ENCODE measurements around the gene TMPRSS15.

TMPRSS15 gene

GRCh38 chr21:18443085-18443484, 39.5 kb upstream of the TMPRSS15 start:
- Histone ChIP-seq H3K27ac (ENCODE audit: extremely low read depth, low read depth, low read length) (no peak overlapping the region), H3K9me3 (ENCODE audit: control insufficient read depth, insufficient read depth, low read depth, low read length) (no peaks in the 10 kb centered on the region), H3K36me3 (ENCODE audit: control insufficient read depth in 2 of 2, insufficient read depth in 1 of 2, low read length in 2 of 2) (no peaks in the 10 kb centered on the region), H3K4me1 (ENCODE audit: control insufficient read depth, insufficient read depth, low read length) (no peaks in the 10 kb centered on the region), H3K4me3 (ENCODE audit: low read depth, low read length) (no peak overlapping the region)
- TF ChIP-seq ZNF529 (tag by site-specific recombination; IDR thresholded peaks at IDR 0.05; ENCODE audit: insufficient replicate concordance): no peak
- TF ChIP-seq ZNF433 (tag by site-specific recombination; IDR thresholded peaks at IDR 0.05; ENCODE audit: low read depth): no peak
- TF ChIP-seq ZNF140 (tag by site-specific recombination; IDR thresholded peaks at IDR 0.05): no peak
- no peak for TF ChIP-seq ZNF768 (tag by site-specific recombination; IDR thresholded peaks at IDR 0.05)
- TF ChIP-seq ZNF214 (tag by site-specific recombination; IDR thresholded peaks at IDR 0.05; ENCODE audit: borderline replicate concordance): no peak
- no peak for TF ChIP-seq ZNF561 (tag by site-specific recombination; IDR thresholded peaks at IDR 0.05; ENCODE audit: borderline replicate concordance)
- no peak for TF ChIP-seq ZNF311 (tag by site-specific recombination; IDR thresholded peaks at IDR 0.05; ENCODE audit: borderline replicate concordance)
- no peak for TF ChIP-seq ZNF175 (tag by site-specific recombination; IDR thresholded peaks at IDR 0.05)
- TF ChIP-seq ZBTB11 (tag by site-specific recombination; conservative IDR thresholded peaks at IDR 0.05; ENCODE audit: low read depth): no peak
- TF ChIP-seq YY2 (tag by site-specific recombination; IDR thresholded peaks at IDR 0.05): no peak
- no peak for TF ChIP-seq ZNF830 (tag by site-specific recombination; IDR thresholded peaks at IDR 0.05; ENCODE audit: low read depth)
- no peak for TF ChIP-seq ZNF76 (tag by site-specific recombination; IDR thresholded peaks at IDR 0.05; ENCODE audit: borderline replicate concordance, low read depth)
- no peak for TF ChIP-seq SALL2 (tag by site-specific recombination; IDR thresholded peaks at IDR 0.05; ENCODE audit: borderline replicate concordance)
- no peak for TF ChIP-seq ZIC2 (tag by site-specific recombination; IDR thresholded peaks at IDR 0.05)
- no peak for TF ChIP-seq ZFP69B (tag by site-specific recombination; IDR thresholded peaks at IDR 0.05)
- ChIA-PET POLR2A (no interaction called here), CTCF (interaction anchor here (0.6 to 0.8 kb wide), 2 partner anchors 12 to 25 kb away, joined by 3 read pairs; no protein-coding TSS in a partner anchor)

GRCh38 chr21:18430341-18430740, 26.8 kb upstream of the TMPRSS15 start:
- ChIA-PET POLR2A (no interaction called here), CTCF (interaction anchor here (1.0 kb wide), 1 partner anchor 12 kb away, joined by 3 read pairs; no protein-coding TSS in a partner anchor)
- H3K9me3 ChIP-seq (ENCODE audit: control insufficient read depth, insufficient read depth, low read depth, low read length): no peaks in the 10 kb centered on the region
- no peaks in the 10 kb centered on the region for H3K36me3 ChIP-seq (ENCODE audit: control insufficient read depth in 2 of 2, insufficient read depth in 1 of 2, low read length in 2 of 2)
- H3K4me3 ChIP-seq (ENCODE audit: low read depth, low read length): no peak overlapping the region
- TF ChIP-seq ZFP3 (tag by site-specific recombination; IDR thresholded peaks at IDR 0.05; ENCODE audit: low read depth) (no peak), ZNF521 (tag by site-specific recombination; IDR thresholded peaks at IDR 0.05) (no peak), ZBTB6 (tag by site-specific recombination; IDR thresholded peaks at IDR 0.05) (no peak)
- no peaks in the 10 kb centered on the region for H3K4me1 ChIP-seq (ENCODE audit: control insufficient read depth, insufficient read depth, low read length)
- H3K27ac ChIP-seq (ENCODE audit: extremely low read depth, low read depth, low read length): no peak overlapping the region

- ChIA-PET CTCF (interaction anchor here (0.7 kb wide), 1 partner anchor 616 kb away, joined by 3 read pairs; no protein-coding TSS in a partner anchor), POLR2A (no interaction called here)
- no peak overlapping the region for H3K4me3 ChIP-seq (ENCODE audit: low read depth, low read length)
- no peaks in the 10 kb centered on the region for H3K36me3 ChIP-seq (ENCODE audit: control insufficient read depth in 2 of 2, insufficient read depth in 1 of 2, low read length in 2 of 2)
- no peaks in the 10 kb centered on the region for H3K9me3 ChIP-seq (ENCODE audit: control insufficient read depth, insufficient read depth, low read depth, low read length)
- H3K27ac ChIP-seq (ENCODE audit: extremely low read depth, low read depth, low read length): no peak overlapping the region
- H3K4me1 ChIP-seq (ENCODE audit: control insufficient read depth, insufficient read depth, low read length): no peaks in the 10 kb centered on the region
- TF ChIP-seq ELK4 (IDR thresholded peaks at IDR 0.05; ENCODE audit: borderline replicate concordance, low read depth, low read length) (no peak), ZNF335 (tag by site-specific recombination; conservative IDR thresholded peaks at IDR 0.05) (no peak), HOXC10 (CRISPR knock-in tag; IDR thresholded peaks at IDR 0.05) (no peak), MYNN (tag by site-specific recombination; IDR thresholded peaks at IDR 0.05; ENCODE audit: borderline replicate concordance) (no peak), BCL6B (tag by site-specific recombination; IDR thresholded peaks at IDR 0.05) (no peak), IKZF3 (tag by site-specific recombination; IDR thresholded peaks at IDR 0.05) (no peak), ZNF585B (tag by site-specific recombination; IDR thresholded peaks at IDR 0.05) (no peak), ZBTB20 (tag by site-specific recombination; IDR thresholded peaks at IDR 0.05) (no peak), ZNF394 (tag by site-specific recombination; IDR thresholded peaks at IDR 0.05; ENCODE audit: borderline replicate concordance) (no peak)
These were observed 20.7 kb upstream of the TMPRSS15 start for GRCh38 chr21:18424276-18424675.
